GM21528 (cell line): Measurements from ENCODE around the gene VPS36.
"Not testable (repeated sequence)": the region's sequence is repeated elsewhere in the genome, so short reads cannot be mapped to it uniquely, and the experiment has no call there.

ENCODE experiments used
- ATAC-seq: cut with Tn5 transposase; IDR thresholded peaks from one replicate; pipeline ENCODE4 v1.9.1; 2021; ENCODE audit warnings: mild to moderate bottlenecking, moderate library complexity; ENCODE audit not compliant: unreplicated experiment, low FRiP score

Gene VPS36

DNA sequence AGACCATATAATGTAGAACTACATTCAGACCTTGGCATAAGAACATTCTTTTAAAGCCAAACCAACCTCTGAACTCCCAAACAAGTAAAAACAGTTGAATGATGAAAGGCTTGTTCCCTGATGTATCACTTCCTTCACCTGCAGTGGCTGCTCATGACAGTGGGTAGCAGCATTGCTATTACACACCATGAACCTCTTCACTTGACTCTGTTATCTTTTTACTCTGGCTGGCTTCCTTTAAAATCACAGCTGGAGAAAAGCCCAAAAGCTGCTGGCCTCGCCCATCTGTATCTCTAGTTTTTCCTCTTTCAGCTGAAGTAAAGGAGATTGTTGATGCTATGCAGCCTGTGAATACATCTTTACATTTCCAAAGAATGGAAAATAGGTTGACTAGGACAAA is 67.1 kb downstream of the VPS36 start:
- ATAC-seq: no peak

DNA sequence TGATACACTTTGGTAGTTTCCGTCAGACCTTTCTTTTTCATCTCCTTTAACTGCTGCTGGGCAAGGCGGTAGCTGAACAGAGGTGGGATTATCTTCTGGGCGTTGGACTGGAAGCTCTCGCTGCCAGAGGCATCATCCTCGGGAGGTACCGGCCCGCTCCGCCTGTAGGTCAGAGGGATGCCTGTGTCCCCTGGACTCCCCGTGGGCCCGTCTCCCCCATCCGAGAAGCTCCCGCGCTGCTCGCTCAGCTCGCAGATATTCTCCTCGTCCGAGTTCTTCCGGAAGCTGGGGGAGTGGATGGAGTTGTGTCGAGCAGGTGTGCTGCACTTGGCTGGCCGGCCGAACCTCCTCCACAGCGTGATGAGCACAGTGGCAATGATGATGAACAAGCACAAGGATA is 72.1 kb downstream of the VPS36 start:
- no peak for ATAC-seq

DNA sequence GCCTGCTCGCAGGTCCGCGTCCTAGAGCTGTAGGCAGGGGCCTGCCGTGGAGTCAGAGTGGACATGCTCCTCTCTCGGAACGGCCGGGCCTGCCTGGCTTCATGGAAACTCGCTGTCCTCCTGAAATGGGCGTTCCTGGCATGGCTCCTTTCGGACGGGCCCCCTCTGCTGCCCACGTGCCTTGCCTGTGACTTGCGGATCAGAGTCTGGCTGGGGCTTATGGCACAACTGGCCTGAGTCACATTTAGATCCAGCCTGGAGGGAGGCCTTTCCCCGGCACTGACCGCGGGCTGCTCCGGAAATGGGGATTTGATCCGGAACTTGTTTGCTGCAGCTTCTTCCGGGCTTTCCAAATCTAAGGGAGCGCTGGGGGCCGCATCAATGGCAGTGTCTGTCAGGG is 72.5 kb downstream of the VPS36 start:
- ATAC-seq: no peak

- no peak for ATAC-seq
Measured at GRCh38 chr13:52374873-52375411, 75.5 kb downstream of the VPS36 start.

GRCh38 chr13:52374389-52374788 is 76.0 kb downstream of the VPS36 start:
- no peak for ATAC-seq

DNA sequence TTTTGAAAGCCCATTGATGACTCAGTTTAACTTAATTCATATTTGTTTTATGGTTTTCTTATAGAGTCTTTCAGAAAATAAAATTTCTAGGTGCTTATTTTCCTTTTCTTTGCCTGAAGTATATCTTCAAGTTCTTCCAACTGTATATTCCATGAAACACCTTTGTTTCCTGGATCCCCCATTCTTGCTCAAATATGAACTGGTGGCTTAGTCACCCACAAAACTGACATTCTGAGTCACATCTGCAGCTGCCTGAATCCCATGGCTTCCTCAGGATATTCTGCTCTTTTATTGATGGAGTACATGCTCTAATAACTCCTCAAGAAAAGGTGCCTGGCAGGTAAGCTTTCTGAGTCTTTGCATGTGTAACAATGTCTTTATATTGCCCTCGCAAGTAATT is 77.2 kb downstream of the VPS36 start:
- not testable (repeated sequence) for ATAC-seq

DNA sequence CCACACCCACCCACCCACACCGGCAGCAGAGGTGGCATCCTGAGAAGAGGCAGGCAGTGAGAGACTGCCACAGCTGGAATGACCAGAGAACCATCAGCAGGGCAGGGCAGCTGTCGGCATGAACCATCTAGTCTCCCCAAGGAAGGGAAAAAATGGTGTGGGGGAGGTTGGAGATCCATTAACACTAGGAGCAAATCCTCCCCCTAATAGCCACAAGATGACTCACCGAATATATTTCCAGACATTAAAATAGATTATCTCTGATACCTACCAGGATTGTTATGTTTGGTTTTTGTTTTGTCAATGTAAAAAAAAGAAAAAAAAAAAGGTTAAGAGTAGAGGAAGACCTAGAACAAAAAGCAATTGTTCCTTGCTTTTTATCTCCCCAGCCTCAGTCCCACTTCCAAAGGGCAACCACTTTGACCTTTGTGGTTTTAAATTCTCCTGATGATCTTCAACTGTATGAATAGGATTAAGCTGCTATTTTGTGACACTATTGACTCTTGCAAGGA is 78.6 kb downstream of the VPS36 start:
- ATAC-seq: no peak

- ATAC-seq: no peak
Measured at GRCh38 chr13:52366291-52366690, 84.1 kb downstream of the VPS36 start.
